ENCODE measurements around the gene LRRTM1.

LRRTM1 gene

GRCh38 chr2:80288576-80288975 lies 16.0 kb downstream of the LRRTM1 start:
- no peaks in the 10 kb centered on the region for H4K20me1 ChIP-seq (ENCODE audit: control insufficient read depth, insufficient read depth, low read depth, low read length)
- no peak overlapping the region for H3K4me2 ChIP-seq (ENCODE audit: low read length)
- H3K9me3 ChIP-seq (ENCODE audit: control insufficient read depth, insufficient read depth, low read length): no peaks in the 10 kb centered on the region
- TF ChIP-seq EZH2phosphoT487 (IDR thresholded peaks at IDR 0.05; ENCODE audit: borderline replicate concordance, low read length): no peak
- no peak for TF ChIP-seq CTCF (IDR thresholded peaks at IDR 0.05; ENCODE audit: low read depth, low read length, poor library complexity, severe bottlenecking)
- H3K36me3 ChIP-seq (ENCODE audit: control insufficient read depth, low read length): no peaks in the 10 kb centered on the region
- no peaks in the 10 kb centered on the region for H3F3A ChIP-seq (ENCODE audit: control insufficient read depth, insufficient read depth)
- H3K4me3 ChIP-seq (ENCODE audit: low read length): no peak overlapping the region
- H3K4me1 ChIP-seq (ENCODE audit: control insufficient read depth, low read length): no peaks in the 10 kb centered on the region
- H3K27me3 ChIP-seq (ENCODE audit: control insufficient read depth, low read length): no peaks in the 10 kb centered on the region
- no peaks in the 10 kb centered on the region for H3K79me2 ChIP-seq (ENCODE audit: control insufficient read depth, low read length)
- H3K9me2 ChIP-seq (replicated peaks; ENCODE audit: control insufficient read depth, low read length): no peaks in the 10 kb centered on the region
- H3K27ac ChIP-seq (ENCODE audit: low read depth, low read length): no peak overlapping the region

- H3K4me2 ChIP-seq (ENCODE audit: low read length): no peak overlapping the region
These were observed 23.5 kb downstream of the LRRTM1 start for GRCh38 chr2:80281049-80281448.

GRCh38 chr2:80280598-80280997 lies 24.0 kb downstream of the LRRTM1 start:
- Histone ChIP-seq H4K20me1 (ENCODE audit: control insufficient read depth, insufficient read depth, low read depth, low read length) (no peaks in the 10 kb centered on the region), H3K27ac (ENCODE audit: low read depth, low read length) (no peak overlapping the region), H3K27me3 (ENCODE audit: control insufficient read depth, low read length) (no peaks in the 10 kb centered on the region), H3K9me2 (replicated peaks; ENCODE audit: control insufficient read depth, low read length) (no peaks in the 10 kb centered on the region), H3K79me2 (ENCODE audit: control insufficient read depth, low read length) (no peaks in the 10 kb centered on the region), H3F3A (ENCODE audit: control insufficient read depth, insufficient read depth) (no peaks in the 10 kb centered on the region), H3K9me3 (ENCODE audit: control insufficient read depth, insufficient read depth, low read length) (no peaks in the 10 kb centered on the region), H3K36me3 (ENCODE audit: control insufficient read depth, low read length) (no peaks in the 10 kb centered on the region), H3K4me2 (ENCODE audit: low read length) (no peak overlapping the region), H3K4me1 (ENCODE audit: control insufficient read depth, low read length) (no peaks in the 10 kb centered on the region), H3K4me3 (ENCODE audit: low read length) (no peak overlapping the region)
- TF ChIP-seq CTCF (IDR thresholded peaks at IDR 0.05; ENCODE audit: low read depth, low read length, poor library complexity, severe bottlenecking) (no peak), EZH2phosphoT487 (IDR thresholded peaks at IDR 0.05; ENCODE audit: borderline replicate concordance, low read length) (no peak)

More at GRCh38 chr2:80281049-80281448, 23.5 kb downstream of the LRRTM1 start:
- Histone ChIP-seq H3K4me1 (ENCODE audit: control insufficient read depth, low read length) (no peaks in the 10 kb centered on the region), H3K9me3 (ENCODE audit: control insufficient read depth, insufficient read depth, low read length) (no peaks in the 10 kb centered on the region), H3K27ac (ENCODE audit: low read depth, low read length) (no peak overlapping the region), H3K9me2 (replicated peaks; ENCODE audit: control insufficient read depth, low read length) (no peaks in the 10 kb centered on the region), H3K27me3 (ENCODE audit: control insufficient read depth, low read length) (no peaks in the 10 kb centered on the region), H3K36me3 (ENCODE audit: control insufficient read depth, low read length) (no peaks in the 10 kb centered on the region), H3F3A (ENCODE audit: control insufficient read depth, insufficient read depth) (no peaks in the 10 kb centered on the region), H4K20me1 (ENCODE audit: control insufficient read depth, insufficient read depth, low read depth, low read length) (no peaks in the 10 kb centered on the region), H3K4me3 (ENCODE audit: low read length) (no peak overlapping the region), H3K79me2 (ENCODE audit: control insufficient read depth, low read length) (no peaks in the 10 kb centered on the region)
- TF ChIP-seq EZH2phosphoT487 (IDR thresholded peaks at IDR 0.05; ENCODE audit: borderline replicate concordance, low read length) (no peak), CTCF (IDR thresholded peaks at IDR 0.05; ENCODE audit: low read depth, low read length, poor library complexity, severe bottlenecking) (no peak)

GRCh38 chr2:80269806-80270205 lies 34.7 kb downstream of the LRRTM1 start:
- Histone ChIP-seq H3K27me3 (ENCODE audit: control insufficient read depth, low read length) (no peaks in the 10 kb centered on the region), H3K27ac (ENCODE audit: low read depth, low read length) (no peak overlapping the region), H3K4me2 (ENCODE audit: low read length) (no peak overlapping the region), H3K36me3 (ENCODE audit: control insufficient read depth, low read length) (no peaks in the 10 kb centered on the region), H4K20me1 (ENCODE audit: control insufficient read depth, insufficient read depth, low read depth, low read length) (no peaks in the 10 kb centered on the region), H3F3A (ENCODE audit: control insufficient read depth, insufficient read depth) (no peaks in the 10 kb centered on the region), H3K4me1 (ENCODE audit: control insufficient read depth, low read length) (no peaks in the 10 kb centered on the region), H3K79me2 (ENCODE audit: control insufficient read depth, low read length) (no peaks in the 10 kb centered on the region), H3K9me2 (replicated peaks; ENCODE audit: control insufficient read depth, low read length) (no peaks in the 10 kb centered on the region), H3K9me3 (ENCODE audit: control insufficient read depth, insufficient read depth, low read length) (no peaks in the 10 kb centered on the region), H3K4me3 (ENCODE audit: low read length) (no peak overlapping the region)
- TF ChIP-seq CTCF (IDR thresholded peaks at IDR 0.05; ENCODE audit: low read depth, low read length, poor library complexity, severe bottlenecking): no peak
- TF ChIP-seq EZH2phosphoT487 (IDR thresholded peaks at IDR 0.05; ENCODE audit: borderline replicate concordance, low read length): no peak
